Effector CD8-positive, alpha-beta T cell (primary cell): ENCODE data around the gene GDF15.
"Not testable (repeated sequence)": the region's sequence is repeated elsewhere in the genome, so short reads cannot be mapped to it uniquely, and the experiment has no call there.

Experiments
- DNase-seq: peaks from one replicate; lab custom pipeline; 2025; lab: John Stamatoyannopoulos, UW

The GDF15 gene

DNA sequence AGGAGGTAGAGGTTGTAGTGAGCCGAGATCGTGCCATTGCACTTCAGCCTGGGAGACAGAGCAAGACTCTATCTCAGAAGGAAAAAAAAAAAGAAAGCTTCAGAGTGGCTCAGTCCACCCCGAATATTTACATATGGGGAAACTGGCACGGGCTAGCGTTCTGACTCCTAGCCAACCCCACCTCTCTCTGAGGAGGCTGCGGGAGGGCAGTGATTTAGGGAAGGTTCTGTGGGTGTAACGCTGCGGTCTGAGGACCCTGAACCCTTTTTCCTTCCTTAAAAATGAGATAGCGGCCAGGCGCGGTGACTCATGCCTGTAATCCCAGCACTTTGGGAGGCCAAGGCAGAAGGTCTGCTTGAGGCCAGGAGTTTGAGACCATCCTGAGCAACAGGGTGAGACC lies 6.5 kb downstream of the GDF15 start:
- DNase-seq, result no peak

DNA sequence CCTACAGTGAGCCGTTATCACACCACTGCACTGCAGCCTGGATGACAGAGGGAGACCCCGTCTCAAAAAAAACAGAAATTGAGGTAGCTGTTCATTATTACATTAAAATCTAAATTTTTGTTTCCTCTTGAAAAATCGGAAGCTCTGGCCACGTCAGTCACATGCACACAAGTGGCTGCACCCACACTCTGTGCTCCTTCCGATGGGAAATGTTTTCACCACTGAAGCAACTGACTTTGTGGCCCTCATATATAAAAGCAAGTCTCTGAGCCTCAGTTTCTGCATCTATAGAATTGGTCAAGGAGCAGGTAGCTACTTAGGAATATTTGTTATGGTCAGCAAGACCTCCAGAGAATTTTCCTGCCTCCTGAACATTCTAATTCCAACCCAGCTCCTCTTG lies 7.0 kb downstream of the GDF15 start:
- no peak for DNase-seq

DNA sequence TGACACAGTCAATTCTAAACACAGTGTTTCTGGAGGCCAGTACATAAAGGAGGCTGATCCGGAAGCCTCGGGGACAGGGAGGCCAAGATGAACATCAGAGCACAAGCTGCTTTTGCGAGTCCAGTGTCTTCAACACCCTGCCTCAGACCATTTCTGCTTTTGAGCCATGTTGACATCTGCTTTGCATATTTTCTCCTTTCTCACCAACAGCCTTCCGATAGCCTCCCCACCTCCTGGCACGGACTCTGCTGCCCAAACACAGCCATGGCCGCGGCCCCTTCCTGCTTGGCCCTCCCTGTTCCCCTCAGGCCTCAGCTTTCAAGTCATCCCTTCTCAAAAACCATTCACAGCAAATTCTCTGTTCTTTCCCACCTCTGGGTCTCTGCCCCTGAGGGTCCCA lies 7.9 kb downstream of the GDF15 start:
- DNase-seq, result no peak

DNA sequence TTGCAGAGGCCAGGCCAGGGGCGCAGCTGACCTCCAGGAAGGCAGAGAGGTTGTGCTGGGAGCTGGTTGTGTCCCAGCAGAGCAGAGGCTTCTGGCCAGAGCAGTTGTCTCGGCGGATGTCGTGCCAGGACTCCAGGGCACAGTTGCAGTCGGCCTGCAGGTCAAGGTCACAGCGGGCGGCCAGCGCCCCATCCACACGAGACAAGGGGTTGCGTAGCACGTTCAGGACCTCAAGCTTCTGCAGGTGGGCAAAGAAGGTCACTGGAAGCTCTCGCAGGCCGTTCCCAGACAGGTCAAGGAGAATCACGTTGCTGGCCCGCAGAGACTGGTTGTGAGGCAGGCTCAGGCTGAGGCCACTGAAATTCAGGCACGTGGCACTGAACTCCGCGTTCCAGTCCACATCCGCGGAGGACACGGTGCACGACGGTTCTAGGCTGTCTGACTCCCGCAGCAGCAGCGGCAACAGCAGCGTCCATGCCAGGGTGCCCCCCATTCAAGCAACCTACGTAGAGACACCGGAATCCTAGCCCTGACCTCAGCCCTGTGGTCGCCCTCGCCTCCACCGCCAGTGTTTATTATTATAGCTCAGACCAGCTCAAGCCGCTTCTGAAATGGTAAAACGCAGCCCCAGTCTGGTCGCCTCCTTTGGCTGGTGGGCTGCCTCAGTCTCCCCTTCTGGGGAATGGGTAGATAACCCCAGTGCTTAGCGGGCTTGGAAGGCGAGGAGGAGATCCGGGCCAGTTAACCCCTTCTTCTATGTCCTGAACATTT lies 10.7 kb downstream of the GDF15 start:
- DNase-seq, result no peak

DNA sequence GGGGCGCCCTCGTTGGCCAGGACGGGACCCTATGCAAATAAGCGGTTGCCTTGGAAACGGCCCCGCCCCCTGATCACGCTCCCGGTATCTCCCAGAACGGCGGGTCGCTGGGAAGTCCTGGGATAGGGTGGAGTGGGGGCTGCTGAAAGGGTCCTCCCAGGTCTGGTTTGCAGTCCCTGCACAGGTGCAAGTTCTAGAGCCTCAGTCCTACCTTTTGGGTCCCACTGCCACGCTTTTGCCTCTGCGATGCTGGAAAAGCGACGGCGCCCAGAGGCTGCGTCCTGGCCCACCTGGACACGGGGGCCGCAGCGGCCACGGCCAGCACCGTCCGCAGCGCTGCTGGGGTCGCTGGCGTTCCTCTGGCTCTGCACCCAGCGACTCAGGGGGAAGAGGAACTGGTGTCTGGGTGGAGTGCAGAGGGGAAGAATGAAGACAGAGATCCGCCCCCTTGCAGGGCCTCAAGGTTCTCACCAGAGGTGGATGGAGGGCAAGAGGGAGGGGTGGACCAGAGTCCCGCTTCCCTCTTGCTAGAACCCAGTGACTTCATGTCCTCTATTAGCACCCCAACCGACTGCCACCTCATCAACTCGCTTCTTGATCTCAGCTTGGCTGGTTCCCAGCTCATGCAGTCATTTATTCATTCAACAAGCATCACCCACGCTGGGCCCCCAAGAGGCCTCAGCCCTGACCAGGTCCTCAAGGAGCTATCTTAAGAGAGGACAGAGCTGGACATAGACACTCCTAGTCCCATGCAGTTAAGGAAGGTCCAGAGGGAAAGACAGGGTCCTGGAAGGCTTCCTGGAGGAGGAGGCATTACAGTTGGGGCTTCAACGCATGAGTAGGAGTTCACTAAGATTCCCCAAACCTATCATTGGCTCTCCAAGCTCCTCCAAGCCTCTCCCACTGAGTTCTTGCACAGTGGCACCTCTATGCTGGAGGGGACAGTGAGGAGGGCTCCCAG lies 11.6 kb downstream of the GDF15 start, which contains the start of gene LRRC25:
Gene LRRC25, minus strand, starts transcription at position 381 of the 961 bp plus-strand sequence. CDS start 659 bp downstream, outside the sequence.
- no peak for DNase-seq

DNA sequence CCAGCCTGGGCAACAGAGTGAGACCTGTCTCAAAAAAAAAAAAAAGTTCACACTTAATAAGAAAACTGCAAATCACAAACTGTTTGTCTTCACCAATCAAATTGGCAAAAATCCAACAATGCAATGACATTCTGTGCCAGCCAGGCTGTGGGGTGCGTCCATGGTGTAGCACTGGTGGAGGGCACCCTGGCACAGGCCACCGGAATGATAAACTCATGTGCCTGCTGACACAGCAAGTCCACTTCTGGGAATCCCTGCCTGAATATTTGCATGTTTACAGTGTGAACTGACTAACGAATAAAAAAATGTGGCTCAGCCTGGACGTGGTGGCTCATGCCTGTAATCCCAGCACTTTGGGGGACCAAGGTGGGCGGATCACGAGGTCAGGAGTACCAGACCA lies 13.1 kb downstream of the GDF15 start:
- DNase-seq, result no peak

DNA sequence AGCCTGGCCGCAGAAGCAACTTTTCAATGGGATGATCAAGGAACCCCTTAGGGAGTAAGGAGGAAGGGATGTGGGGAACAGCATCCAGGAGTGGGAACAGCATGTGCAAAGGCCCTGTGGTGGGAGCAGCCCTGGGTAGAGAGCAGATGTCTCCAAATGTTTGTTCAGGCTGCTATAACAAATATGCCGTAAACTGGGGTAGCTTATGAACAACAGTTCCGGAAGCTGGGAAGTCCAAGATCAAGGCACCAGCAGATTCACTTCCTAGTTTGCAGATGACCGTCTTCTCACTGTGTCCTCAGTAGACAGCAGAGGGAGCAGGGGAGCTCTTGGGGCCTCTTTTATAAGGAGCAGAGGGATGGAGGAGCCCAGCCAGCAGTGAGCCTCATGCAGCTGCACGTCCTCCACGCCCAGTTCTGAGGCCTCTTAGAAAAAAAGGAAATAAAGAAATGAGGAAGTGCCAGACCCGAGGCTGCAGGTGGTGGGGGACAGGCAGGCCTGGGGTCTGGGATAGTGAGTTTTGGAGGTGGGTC lies 15.7 kb downstream of the GDF15 start:
- no peak for DNase-seq

DNA sequence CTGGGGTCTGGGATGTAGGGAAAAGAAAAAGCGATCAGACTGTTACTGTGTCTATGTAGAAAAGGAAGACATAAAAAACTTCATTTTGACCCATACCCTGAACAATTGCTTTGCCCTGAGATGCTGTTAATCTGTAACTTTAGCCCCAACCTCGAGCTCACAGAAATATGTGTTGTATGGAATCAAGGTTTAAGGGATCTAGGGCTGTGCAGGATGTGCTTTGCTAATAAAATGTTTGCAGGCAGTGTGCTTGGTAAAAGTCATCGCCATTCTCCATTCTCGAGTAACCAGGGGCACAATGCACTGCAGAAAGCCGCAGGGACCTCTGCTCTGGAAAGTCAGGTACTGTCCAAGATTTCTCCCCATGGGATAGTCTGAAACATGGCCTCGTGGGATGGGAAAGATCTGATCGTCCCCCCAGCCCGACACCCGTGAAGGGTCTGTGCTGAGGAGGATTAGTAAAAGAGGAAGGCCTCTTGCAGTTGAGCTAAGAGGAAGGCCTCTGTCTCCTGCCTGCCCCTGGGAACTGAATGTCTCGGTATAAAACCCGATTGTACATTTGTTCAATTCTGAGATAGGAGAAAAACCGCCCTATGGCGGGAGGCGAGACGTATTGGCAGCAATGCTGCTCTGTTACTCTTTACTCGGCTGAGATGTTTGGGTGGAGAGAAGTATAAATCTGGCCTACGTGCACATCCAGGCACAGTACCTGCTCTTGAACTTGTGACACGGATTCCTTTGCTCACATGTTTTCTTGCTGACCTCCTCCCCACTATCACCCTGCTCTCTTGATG lies 16.7 kb downstream of the GDF15 start:
- not testable (repeated sequence) for DNase-seq

DNA sequence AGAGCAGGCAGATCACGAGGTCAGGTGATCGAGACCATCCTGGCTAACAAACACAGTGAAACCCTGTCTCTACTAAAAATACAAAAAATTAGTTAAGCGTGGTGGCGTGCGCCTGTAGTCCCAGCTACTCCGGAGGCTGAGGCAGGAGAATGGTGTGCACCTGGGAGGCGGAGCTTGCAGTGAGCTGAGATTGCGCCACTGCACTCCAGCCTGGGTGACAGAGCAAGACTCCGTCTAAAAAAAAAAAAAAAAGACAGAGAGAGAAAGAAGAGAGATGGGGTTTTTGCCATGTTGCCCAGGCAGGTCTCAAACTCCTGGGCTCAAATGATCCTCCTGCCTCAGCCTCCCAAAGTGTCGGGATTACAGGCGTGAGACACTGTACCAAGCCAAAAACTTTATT lies 19.8 kb downstream of the GDF15 start:
- not testable (repeated sequence) for DNase-seq

DNA sequence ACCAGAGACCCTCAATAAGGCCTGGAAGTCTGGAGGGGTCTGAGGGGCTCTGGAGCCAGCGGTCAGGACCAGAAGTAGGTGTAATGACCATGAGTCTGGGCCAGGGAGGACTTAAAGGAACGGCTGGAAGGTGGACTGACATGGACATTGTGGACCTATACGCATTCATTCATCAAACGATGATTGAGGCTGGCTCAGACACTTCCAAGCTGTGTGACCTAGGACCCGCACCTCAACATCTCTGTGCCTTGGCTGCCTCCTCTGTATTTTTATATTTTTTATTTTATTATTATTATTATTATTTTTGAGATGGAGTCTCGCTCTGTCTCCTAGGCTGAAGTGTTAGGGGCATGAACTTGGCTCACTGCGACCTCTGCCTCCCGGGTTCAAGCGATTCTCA lies 20.8 kb downstream of the GDF15 start:
- DNase-seq, result no peak

DNA sequence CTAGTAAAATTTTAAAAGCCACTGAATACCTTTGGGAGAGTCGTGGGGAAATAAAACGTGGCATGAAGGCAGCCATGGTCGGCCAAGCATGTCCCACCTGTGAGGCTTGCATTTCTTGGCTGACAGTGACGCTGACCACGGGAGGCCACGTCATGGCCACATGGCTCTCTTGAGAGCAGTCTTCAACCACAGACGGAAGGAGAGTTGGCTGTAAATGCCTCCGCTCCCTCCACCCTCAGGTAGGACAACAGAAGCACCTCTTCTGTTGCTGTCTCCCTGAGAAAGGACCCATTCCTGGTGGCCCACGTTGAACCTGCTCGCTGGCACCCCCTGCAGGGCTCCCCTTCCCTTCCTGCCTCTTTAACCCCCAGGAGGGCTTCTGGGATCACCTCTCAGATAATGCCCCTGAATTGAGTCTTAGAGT lies 22.1 kb downstream of the GDF15 start:
- no peak for DNase-seq

DNA sequence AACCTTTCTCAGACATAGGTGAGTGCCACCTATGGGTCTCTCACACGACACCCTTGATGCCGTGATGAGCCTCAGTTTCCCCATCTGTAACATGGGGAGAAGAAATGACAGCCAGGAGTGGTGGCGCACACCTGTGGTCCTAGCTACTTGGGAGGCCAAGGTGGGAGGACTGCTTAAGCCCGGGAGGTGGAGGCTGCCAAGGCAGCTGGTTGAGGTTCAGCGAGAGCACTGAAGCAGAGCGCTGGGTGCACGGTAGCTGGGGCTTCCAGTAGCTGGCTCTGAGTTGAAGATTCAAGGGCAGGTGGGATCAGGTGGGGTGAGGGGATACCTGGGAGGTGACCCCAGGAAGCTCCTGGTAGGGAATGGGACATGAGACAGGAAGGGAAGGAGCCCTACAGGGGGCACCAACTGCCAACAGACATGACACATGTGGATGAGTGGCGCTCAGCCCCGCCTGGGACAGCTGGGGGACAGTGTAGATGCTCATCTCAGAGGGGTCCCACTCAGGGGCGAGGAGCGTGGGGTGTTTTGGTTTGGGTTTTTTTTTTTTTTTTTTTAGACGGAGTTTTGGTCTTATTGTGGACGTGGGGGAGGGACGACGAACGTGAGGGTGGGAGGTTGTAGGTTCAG lies 26.8 kb downstream of the GDF15 start:
- DNase-seq, result no peak

DNA sequence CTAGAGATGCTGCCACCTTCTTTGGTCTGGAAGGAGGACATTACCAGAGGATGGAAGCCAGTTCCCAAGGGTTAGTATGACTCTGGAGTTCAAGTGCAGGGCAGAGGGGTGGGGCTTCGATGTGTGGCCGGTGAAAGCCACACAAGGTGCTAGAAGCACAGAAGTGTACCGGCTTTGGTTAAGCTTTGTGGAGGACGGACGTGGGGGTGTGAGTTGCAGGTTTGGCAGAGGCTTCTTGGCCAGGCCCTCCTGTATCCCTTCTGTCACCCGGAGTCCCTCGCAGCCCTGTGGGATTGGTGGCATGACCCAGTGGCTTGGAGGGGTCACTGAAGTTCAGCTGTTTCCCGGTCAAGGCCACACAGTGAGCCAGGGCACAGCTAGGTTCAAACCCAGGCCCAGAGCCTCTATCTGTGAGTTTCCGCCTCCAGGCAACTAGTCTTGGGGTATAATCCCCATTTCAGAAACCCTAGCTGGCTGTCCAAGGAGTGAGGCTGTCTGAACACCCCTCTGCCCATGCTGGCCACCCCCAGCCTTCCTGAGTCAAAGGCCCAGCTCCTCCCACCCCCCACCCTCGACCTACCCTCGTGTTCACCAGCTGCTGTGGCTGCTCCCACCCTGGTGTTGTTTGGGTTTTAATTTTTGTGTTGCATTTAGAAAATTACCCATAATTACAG lies 28.7 kb downstream of the GDF15 start:
- no peak for DNase-seq

DNA sequence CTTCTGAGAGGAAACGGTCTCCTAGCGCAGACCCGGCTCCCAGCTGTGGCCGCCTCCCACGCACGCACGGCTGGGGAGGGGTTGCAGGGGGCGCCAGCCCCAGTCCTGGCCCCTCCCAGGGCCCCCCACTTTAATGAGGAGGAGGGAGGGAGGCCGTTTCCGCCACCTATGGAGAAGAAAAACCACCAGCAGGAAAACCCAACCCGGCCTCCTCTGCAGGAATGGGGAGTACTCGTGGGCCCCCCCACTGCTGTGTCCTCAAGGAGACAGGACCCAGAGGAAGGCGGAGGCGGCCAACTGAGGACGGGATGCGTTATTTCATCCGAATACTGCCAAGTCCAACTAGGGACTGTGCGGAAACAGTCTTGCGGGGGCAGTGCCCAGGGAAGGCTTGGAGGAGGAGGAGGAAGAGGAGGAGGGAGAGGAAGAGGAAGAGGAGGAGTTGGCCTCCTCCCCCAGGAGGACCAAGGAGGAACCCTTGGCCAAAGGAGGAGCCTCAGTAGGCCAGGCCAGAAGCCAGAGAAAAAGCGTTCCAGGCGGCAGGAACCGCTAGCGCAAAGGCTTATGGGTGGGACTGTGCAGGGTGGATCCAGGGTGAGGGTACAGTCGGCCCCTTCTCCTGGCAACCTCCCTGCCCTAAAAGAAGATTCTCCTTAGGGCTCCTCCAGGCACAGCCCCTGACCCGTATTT lies 29.4 kb downstream of the GDF15 start:
- no peak for DNase-seq

DNA sequence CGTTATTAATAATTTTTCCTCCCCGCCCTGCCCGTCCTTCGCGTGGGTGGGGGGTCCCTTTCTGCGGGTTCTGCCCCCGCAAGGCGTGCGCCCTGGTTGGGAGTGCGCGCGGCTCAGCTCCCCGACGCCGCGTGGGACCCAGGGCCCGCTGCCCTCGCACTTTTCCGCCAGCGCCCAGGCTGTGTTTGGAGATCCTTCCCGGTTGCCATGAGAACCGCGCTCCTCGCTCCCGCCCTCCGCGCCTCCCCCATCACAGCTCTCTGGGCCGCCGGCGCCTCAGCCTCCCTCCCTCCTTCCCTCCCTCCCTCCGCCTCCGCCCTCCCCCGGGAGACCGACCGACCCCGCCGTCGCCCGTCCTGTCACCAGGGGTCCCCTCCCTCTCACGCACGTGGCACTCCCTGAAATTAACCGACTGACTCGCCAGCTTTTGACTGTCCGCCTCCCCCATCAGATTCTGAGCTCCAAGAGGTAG lies 30.9 kb downstream of the GDF15 start:
- DNase-seq, result peak; percentile 26

DNA sequence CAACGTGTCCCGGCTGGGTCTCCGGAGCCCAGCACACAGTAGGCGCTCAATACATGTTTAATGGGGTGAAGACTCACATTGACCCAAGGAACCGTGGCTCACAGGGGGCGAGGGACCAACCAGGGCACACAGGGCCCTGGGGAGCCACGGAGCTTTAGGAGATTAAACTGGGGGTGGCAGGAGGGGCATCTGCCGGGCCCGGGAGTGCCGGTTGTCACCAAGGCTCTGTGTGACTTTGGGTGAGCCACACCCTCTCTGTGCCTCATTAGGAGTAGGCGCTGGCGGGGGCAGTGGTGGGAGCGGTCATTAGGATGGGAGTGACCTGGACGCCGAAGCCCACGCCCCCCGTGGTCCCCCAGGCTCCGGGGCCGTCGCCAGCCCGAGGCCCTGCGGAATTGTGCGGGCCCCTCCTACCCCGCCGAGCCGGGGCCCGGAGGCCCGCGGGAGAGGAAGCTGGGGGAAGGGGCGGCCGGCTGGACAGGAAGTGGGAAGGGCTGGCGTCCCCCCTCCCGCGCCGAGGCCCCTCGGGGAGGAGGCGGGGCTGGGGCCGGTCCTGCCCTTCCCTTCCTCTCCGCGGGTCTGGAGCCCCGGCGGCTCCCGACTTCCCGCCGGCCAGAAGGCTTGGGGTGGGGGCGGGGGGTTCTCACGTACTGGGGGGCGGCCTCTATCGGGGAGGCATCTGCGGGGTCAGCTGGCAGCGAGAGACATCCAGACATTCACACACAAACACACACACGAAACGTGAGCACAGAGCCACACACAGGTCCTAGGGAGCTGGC lies 31.5 kb downstream of the GDF15 start:
- no peak for DNase-seq

DNA sequence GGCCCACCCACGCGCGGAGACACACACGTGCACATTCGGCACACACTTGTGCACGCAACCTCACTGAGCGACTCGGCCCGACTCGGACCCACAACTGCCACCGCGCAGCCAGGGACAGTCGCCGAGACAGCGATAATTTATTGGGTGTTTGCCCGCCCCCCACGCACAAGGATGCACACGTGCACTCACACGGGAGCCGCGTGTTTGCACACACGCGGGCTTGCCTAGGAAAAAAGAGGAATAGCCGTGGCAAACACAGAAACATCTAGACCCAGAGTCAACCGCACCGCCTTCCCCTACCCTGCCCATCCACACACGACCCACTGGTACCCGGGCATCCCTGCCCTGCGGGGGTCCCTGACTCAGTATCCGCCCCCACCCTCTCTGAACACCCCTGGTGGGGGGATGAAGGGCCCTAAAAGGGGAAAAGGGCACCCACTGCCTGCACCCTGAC lies 32.1 kb downstream of the GDF15 start:
- DNase-seq, result no peak

DNA sequence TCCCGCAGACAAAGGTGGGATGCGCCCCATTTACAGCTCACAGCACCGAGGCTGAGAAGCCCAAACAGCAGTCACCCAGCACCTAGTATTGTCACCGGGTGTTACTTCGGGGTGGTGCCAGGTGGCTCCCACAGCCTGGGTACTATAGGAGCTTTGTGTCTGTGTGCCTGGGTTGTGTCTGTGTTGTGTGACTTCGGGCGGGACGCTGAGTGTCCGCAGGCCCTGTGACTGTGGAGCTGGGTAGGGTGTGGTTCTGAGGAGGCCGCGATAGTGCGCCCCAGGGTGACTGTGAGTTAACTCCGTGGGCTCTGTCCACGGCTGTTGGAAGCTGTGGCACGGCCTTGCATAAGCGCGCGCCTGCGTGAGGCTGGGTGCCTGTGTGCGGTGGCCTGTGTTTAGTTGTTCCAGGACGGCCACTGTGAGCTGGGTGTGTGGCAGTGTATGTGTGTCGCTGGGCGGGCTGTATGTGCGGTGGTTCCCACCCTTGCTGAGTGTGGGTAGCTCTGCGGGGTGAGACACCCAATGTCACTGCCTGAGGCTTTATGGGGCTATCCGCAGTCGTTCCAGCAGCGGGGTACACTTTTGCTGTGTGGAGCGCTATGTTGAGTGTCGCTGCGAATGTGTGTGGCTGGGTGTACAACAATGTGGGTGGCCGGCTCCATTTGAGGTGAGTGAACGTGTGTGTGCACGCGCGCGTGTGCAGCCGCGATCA lies 32.7 kb downstream of the GDF15 start:
- peak; percentile 43 for DNase-seq
